Glutamatergic neuron (in vitro differentiated cells): Measurements from ENCODE around the gene PTPRG. TPM values are rescaled to one million over a fixed set of nuclear protein-coding genes. Genes with fewer than 3 reads are reported as not detected.

Source experiments
- DNase-seq: peaks from one replicate; pipeline ENCODE4 v3.0.0; 2022
- H3K27ac Mint-ChIP-seq: one replicate; pipeline ENCODE4 v1.8.0; 2020; ENCODE audit warnings: mild to moderate bottlenecking, mixed read lengths, inconsistent platforms; ENCODE audit not compliant: unreplicated experiment
- H3K27me3 Mint-ChIP-seq: one replicate; pipeline ENCODE4 v1.8.0; 2020; ENCODE audit warnings: mild to moderate bottlenecking, moderate library complexity, mixed read lengths, inconsistent platforms; ENCODE audit not compliant: unreplicated experiment
- H3K36me3 Mint-ChIP-seq: one replicate; pipeline ENCODE4 v1.8.0; 2020; ENCODE audit warnings: mild to moderate bottlenecking, mixed read lengths, inconsistent platforms; ENCODE audit not compliant: unreplicated experiment
- H3K4me1 Mint-ChIP-seq: one replicate; pipeline ENCODE4 v1.8.0; 2020; ENCODE audit warnings: mild to moderate bottlenecking, low read depth, mixed read lengths, inconsistent platforms; ENCODE audit not compliant: unreplicated experiment
- H3K4me3 Mint-ChIP-seq: one replicate; pipeline ENCODE4 v1.8.0; 2020; ENCODE audit warnings: mild to moderate bottlenecking, mixed read lengths, inconsistent platforms; ENCODE audit not compliant: unreplicated experiment
- H3K9me3 Mint-ChIP-seq: one replicate; pipeline ENCODE4 v1.8.0; 2020; ENCODE audit warnings: mild to moderate bottlenecking, moderate library complexity, mixed read lengths, inconsistent platforms; ENCODE audit not compliant: unreplicated experiment
- CTCF ChIP-seq: fragments of 200-600 bp; sonication (generic); IDR thresholded peaks from one replicate; pipeline ENCODE4 v1.5.0; 2021; ENCODE audit not compliant: partially characterized antibody, unreplicated experiment
- total RNA-seq: library from RNA; stranded (reverse); fragmentation: NEBNext Ultra II Directional; extraction: Animal tissue kit (Norgen Biotek cat#: 25700); gene quantifications from one replicate; pipeline ENCODE4 v1.2.1, GENCODE V29; 2021; ENCODE audit not compliant: unreplicated experiment

The PTPRG gene
- total RNA-seq, 1 donor from 2014 or later, result 52.1 TPM

GRCh38 chr3:61769266-61769990 is 208.1 kb downstream of the PTPRG start:
- no peak overlapping the region for H3K27ac Mint-ChIP-seq
- H3K9me3 Mint-ChIP-seq, result no peaks in the 10 kb centered on the region
- H3K4me3 Mint-ChIP-seq, result no peak overlapping the region
- peaks cover 12% of the 10 kb centered on the region for H3K4me1 Mint-ChIP-seq
- DNase-seq, result no peak
- no peaks in the 10 kb centered on the region for H3K27me3 Mint-ChIP-seq
- H3K36me3 Mint-ChIP-seq, result no peaks in the 10 kb centered on the region
- no peak for TF ChIP-seq CTCF

GRCh38 chr3:61771976-61772375 is 210.6 kb downstream of the PTPRG start:
- TF ChIP-seq CTCF, result no peak
- H3K4me1 Mint-ChIP-seq, result peaks cover 20% of the 10 kb centered on the region
- no peak overlapping the region for H3K4me3 Mint-ChIP-seq
- no peaks in the 10 kb centered on the region for H3K27me3 Mint-ChIP-seq
- no peaks in the 10 kb centered on the region for H3K36me3 Mint-ChIP-seq
- H3K27ac Mint-ChIP-seq, result no peak overlapping the region
- no peak for DNase-seq
- no peaks in the 10 kb centered on the region for H3K9me3 Mint-ChIP-seq

- no peak for DNase-seq
- no peak overlapping the region for H3K4me3 Mint-ChIP-seq
- no peak overlapping the region for H3K27ac Mint-ChIP-seq
- no peaks in the 10 kb centered on the region for H3K27me3 Mint-ChIP-seq
- H3K4me1 Mint-ChIP-seq, result peaks cover 23% of the 10 kb centered on the region
- no peaks in the 10 kb centered on the region for H3K9me3 Mint-ChIP-seq
- H3K36me3 Mint-ChIP-seq, result no peaks in the 10 kb centered on the region
- no peak for TF ChIP-seq CTCF
These were observed 211.1 kb downstream of the PTPRG start for GRCh38 chr3:61772456-61772855.

- Mint-ChIP-seq H3K9me3 (no peaks in the 10 kb centered on the region), H3K36me3 (no peaks in the 10 kb centered on the region), H3K27me3 (no peaks in the 10 kb centered on the region), H3K4me1 (peaks cover 32% of the 10 kb centered on the region), H3K4me3 (no peak overlapping the region), H3K27ac (no peak overlapping the region)
- TF ChIP-seq CTCF, result no peak
- no peak for DNase-seq
These were observed 213.0 kb downstream of the PTPRG start for GRCh38 chr3:61774279-61774890.

GRCh38 chr3:61776390-61776789 is 215.0 kb downstream of the PTPRG start:
- H3K4me3 Mint-ChIP-seq, result no peak overlapping the region
- no peak for DNase-seq
- no peak overlapping the region for H3K27ac Mint-ChIP-seq
- peaks cover 40% of the 10 kb centered on the region for H3K4me1 Mint-ChIP-seq
- no peaks in the 10 kb centered on the region for H3K27me3 Mint-ChIP-seq
- no peaks in the 10 kb centered on the region for H3K36me3 Mint-ChIP-seq
- peaks cover 3% of the 10 kb centered on the region for H3K9me3 Mint-ChIP-seq
- TF ChIP-seq CTCF, result no peak
